D721Med (cell line): ENCODE results near the gene C22orf42.
"Not testable (repeated sequence)": the region's sequence is repeated elsewhere in the genome, so short reads cannot be mapped to it uniquely, and the experiment has no call there.

Experiments
- DNase-seq: peaks from one replicate; pipeline ENCODE4 v3.0.0; 2011; ENCODE audit warnings: low spot score; ENCODE audit not compliant: insufficient read length
- FAIRE-seq: peaks from 2 replicates; lab custom pipeline; 2011; peaks lifted over from hg19 to GRCh38; lab: Jason Lieb, UNC
- TF ChIP-seq, protein P1 (sequence below): IDR thresholded peaks from 2 replicates; pipeline ENCODE4 v1.5.1; 2012; ENCODE audit warnings: mild to moderate bottlenecking, control low read depth; ENCODE audit not compliant: insufficient read depth; ENCODE audit errors: missing control alignments

The C22orf42 gene

DNA sequence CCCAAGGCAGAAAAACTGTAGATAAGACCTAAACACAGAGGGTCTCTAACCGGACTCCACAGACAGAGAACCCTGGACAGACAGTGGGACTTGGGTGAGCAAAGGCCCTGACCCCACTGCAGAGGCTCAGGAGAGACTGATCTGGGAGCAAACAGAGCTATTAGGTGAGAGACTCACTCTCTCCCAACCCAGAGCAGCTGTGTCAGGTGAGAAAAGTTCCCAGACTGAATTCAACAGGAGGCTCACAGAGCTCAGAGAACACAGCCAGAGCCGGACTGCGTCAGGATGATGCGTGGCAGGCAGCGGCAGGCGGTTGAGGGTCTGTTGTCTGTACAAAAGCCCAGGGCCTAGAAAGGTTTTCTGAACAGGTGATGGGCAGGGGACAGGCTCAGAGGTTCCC lies 40.2 kb upstream of the C22orf42 start:
- no peak for FAIRE-seq
- TF ChIP-seq, protein P1, sequence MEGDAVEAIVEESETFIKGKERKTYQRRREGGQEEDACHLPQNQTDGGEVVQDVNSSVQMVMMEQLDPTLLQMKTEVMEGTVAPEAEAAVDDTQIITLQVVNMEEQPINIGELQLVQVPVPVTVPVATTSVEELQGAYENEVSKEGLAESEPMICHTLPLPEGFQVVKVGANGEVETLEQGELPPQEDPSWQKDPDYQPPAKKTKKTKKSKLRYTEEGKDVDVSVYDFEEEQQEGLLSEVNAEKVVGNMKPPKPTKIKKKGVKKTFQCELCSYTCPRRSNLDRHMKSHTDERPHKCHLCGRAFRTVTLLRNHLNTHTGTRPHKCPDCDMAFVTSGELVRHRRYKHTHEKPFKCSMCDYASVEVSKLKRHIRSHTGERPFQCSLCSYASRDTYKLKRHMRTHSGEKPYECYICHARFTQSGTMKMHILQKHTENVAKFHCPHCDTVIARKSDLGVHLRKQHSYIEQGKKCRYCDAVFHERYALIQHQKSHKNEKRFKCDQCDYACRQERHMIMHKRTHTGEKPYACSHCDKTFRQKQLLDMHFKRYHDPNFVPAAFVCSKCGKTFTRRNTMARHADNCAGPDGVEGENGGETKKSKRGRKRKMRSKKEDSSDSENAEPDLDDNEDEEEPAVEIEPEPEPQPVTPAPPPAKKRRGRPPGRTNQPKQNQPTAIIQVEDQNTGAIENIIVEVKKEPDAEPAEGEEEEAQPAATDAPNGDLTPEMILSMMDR: no peak
- DNase-seq: no peak

DNA sequence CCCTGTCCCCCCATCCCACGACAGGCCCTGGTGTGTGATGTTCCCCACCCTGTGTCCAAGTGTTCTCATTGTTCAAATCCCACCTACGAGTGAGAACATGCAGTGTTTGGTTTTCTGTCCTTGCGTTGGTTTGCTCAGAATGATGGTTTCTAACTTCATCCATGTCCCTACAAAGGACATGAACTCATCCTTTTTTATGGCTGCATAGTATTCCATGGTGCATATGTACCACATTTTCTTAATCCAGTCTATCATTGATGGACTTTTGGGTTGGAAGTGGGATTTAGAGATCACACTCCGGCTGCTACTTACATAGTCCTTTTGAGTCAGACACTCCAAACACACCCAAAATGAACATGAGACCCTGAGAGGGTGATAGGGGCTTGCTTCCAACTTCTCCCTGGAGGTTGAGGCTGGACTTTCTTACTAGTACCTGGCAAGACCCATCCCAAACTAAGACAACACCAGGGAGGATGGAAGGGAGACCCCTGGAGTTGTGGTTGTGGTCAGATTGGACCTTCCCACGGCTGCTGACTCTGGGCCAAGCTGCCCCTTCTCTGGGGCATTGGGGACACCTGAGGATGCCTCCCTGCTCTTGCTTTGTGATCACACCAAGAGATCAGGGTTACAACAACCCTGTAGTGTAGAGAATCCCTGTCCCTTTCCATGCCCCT lies 38.6 kb upstream of the C22orf42 start:
- FAIRE-seq, DNase-seq: not testable (repeated sequence)

DNA sequence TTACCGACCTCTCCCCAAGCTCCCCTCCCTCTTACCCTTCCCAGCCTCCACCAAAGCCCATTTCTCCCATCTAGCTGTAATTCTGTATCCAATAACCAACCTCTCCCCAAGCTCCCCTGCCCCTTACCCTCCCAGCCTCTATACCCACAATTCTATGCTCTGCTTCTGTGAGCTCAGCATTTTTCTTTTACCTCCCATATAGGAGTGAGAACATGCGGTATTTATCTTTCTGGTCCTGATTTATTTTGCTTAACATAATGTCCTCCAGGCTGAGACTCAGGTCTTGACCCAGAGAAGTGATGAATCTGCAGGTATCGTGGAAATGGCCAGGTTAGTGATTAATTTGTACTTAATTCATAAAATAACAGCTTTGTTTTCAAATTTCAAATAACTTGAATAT lies 36.8 kb upstream of the C22orf42 start:
- not testable (repeated sequence) for DNase-seq, FAIRE-seq

DNA sequence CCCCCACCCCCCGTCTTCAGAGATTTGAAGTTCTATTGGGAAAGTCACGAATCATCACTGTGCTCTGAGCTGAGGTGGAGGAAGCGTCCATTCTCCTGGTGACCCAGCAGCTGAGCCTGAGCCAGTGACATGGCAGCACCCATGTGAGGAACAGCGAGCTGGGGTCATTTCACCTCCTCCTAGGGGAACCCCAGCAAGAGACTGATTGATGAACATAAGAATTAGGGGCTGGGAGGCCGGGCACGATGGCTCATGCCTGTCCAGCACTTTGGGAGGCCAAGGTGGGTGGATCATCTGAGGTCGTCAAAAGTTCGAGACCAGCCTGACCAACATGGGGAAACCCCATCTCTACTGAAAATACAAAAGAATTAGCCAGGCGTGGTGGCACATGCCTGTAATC lies 34.2 kb upstream of the C22orf42 start:
- not testable (repeated sequence) for DNase-seq, FAIRE-seq

DNA sequence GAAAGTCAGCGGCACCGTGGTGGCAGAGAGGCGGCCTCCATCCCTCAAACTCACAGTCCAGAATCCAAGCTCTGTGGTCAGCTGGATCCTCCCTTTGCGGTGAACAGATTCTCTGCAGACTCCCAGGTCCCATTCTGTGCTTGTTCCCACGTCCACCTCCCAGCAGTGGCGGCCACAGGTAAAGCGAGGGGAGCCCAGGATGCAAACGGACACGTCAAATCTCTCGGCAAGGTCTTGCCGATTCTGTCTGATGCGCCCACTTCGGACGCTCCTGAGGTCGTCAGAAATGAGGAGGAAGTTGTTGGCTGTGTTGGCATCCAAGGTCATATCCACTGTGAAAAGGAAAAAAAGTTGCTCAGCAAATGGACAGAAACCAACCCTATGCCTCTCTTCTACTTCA lies 31.9 kb upstream of the C22orf42 start:
- not testable (repeated sequence) for FAIRE-seq, DNase-seq

DNA sequence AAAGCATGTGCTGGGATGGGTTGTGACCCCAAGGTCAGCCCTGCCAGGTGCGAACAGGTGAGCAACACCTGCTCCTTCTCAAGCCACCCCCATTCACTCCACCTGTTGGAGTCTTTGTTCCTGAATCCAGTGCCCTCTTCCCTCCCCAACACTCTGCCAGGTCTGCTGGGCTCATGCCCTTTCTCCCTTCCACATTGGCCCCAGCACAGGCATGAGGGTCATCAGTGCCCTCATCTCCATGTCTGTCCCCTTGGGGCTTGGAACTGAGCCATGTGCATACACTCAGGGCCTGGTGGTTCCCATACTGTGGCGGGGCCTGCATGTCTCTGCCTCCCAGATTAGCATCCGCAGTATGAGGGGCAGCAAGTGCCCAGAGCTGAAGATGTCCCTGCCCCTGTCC lies 26.7 kb upstream of the C22orf42 start:
- no peak for DNase-seq
- FAIRE-seq: no peak

DNA sequence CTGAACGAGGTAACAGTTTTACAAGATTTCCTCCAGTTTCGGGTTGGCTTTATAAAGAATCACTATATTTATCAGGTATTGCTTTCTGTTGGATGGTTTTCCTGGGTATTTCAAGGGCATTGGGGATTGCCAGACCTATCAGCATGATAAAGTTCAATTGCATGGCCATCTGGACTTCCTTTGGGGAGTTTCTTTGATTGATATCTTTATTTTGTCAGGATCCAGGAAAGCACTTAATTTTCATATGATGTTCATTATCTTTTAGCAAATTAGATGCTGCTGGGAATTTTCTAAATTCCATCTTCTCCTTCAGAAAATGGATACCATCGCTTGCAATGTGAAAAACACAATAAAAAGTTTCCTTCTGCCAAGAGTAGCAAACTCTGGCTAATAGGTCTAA lies 24.5 kb upstream of the C22orf42 start:
- TF ChIP-seq, protein P1: no peak
- DNase-seq (no peak), FAIRE-seq (no peak)

More for the DNA sequence above, 26.7 kb upstream of the C22orf42 start:
- TF ChIP-seq, protein P1: no peak

DNA sequence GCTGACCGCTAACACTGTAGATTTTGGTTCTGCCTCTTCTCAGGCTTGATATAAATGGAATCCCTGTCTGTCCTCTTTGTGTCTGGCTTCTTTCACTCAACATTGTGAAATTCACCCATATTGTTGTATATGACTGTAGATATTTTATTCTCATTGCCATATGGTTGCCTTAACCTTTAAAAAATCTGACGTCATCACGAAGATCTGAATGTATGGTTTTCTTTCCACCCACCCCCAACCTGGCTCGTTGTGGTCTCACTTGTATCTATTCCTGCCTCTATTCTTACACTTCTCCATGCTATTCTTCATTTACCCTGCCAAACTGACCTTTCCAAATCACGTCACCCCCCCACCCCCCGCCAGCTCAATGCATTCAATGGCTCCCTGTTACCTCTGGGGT lies 21.9 kb upstream of the C22orf42 start:
- TF ChIP-seq, protein P1: no peak
- DNase-seq: no peak
- no peak for FAIRE-seq

DNA sequence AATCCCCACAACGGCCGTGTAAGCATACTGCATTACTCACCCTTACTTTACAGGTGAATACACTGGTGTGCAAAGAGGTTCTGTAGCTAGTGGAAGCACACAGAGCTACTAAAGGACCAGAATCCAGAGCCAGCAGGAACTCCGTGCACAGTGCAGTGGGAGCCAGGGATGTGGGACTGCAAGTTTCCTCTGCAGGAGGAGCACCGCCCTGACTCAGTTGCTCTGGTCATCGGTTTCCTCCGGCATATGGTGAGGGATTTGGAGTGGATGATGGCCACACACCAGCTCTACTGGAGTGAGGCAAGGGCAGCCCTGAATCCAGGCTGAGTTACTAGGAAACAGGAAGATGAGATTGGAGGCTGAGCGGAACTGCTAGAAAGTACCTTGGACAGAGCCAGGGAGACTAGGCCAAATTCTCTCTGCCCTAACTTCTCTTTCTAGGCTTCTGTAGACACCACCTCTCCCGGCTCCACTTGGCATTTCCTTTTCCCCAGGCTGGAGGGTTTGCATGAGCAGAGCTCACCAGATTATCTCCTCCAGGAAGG lies 18.2 kb upstream of the C22orf42 start:
- FAIRE-seq (no peak), DNase-seq (no peak)
- TF ChIP-seq, protein P1: no peak
